PC-9 (cell line): Measurements from ENCODE around the gene GAN. TPM values are rescaled to one million over a fixed set of nuclear protein-coding genes. Genes with fewer than 3 reads are reported as not detected.

Experiments used
- BruUV-seq: library from RNA; stranded (reverse); fragments of 400-500 nt; replicated peaks from 2 replicates; lab custom pipeline; 2021; lab: Mats Ljungman, UMichigan
- CTCF ChIA-PET: fragments of 300-600 bp; sonication (Branson Sonifier 250); formaldehyde crosslinking; loops from one replicate; lab custom pipeline; 2022; ENCODE audit warnings: antibody characterized with exemption; lab: Charles Lee
- POLR2A ChIA-PET: fragments of 300-600 bp; sonication (Branson Sonifier 250); formaldehyde crosslinking; loops from one replicate; lab custom pipeline; 2022; ENCODE audit warnings: antibody characterized with exemption; ENCODE audit not compliant: unreplicated experiment; lab: Charles Lee
- DNase-seq, 2 experiments: peaks; one replicate each; pipeline versions ENCODE4 v3.0.0 to v3.0.0-alpha.2; 2015 to 2022; ENCODE audit warnings: mixed read lengths in 1 of 2
- H2AFZ ChIP-seq: fragments of 200-600 bp; sonication (generic); 2 replicates; pipeline ENCODE4 v1.8.1; 2017; ENCODE audit warnings: antibody characterized with exemption
- H3F3A ChIP-seq: fragments of 200-600 bp; sonication (generic); 2 replicates; pipeline ENCODE4 v1.8.1; 2017; ENCODE audit warnings: antibody characterized with exemption, mild to moderate bottlenecking, low read depth; ENCODE audit not compliant: insufficient read depth
- H3K27ac ChIP-seq: fragments of 200-600 bp; sonication (generic); 2 replicates; pipeline ENCODE4 v1.6.1; 2016; ENCODE audit warnings: mixed run types
- H3K27me3 ChIP-seq: fragments of 200-600 bp; sonication (generic); 2 replicates; pipeline ENCODE4 v1.6.1; 2016; ENCODE audit warnings: low read depth, mixed run types; ENCODE audit not compliant: insufficient read depth
- H3K36me3 ChIP-seq: fragments of 200-600 bp; sonication (generic); 2 replicates; pipeline ENCODE4 v1.6.1; 2016; ENCODE audit warnings: low read depth, mixed run types
- H3K4me1 ChIP-seq: fragments of 200-600 bp; sonication (generic); replicated peaks from 2 replicates; pipeline ENCODE4 v1.6.1; 2016; ENCODE audit warnings: mixed run types; ENCODE audit not compliant: insufficient read depth
- H3K4me2 ChIP-seq: fragments of 200-600 bp; sonication (generic); 2 replicates; pipeline ENCODE4 v1.6.1; 2017; ENCODE audit warnings: mixed run types
- H3K4me3 ChIP-seq: fragments of 200-600 bp; sonication (generic); 2 replicates; pipeline ENCODE4 v1.6.1; 2016; ENCODE audit warnings: mixed run types
- H3K79me2 ChIP-seq: fragments of 200-600 bp; sonication (generic); 2 replicates; pipeline ENCODE4 v1.6.1; 2017; ENCODE audit warnings: low read depth, mixed run types
- H3K9me2 ChIP-seq: fragments of 200-600 bp; sonication (generic); 2 replicates; pipeline ENCODE4 v1.8.1; 2017; ENCODE audit warnings: mild to moderate bottlenecking; ENCODE audit not compliant: insufficient read depth
- H3K9me3 ChIP-seq: fragments of 200-600 bp; sonication (generic); 2 replicates; pipeline ENCODE4 v1.8.1; 2016; ENCODE audit warnings: low read depth; ENCODE audit not compliant: insufficient read depth
- H4K20me1 ChIP-seq: fragments of 200-600 bp; sonication (generic); 2 replicates; pipeline ENCODE4 v1.8.1; 2017; ENCODE audit not compliant: insufficient read depth
- EZH2 ChIP-seq: fragments of 200-600 bp; sonication (generic); IDR thresholded peaks from 2 replicates; pipeline ENCODE4 v1.8.0; 2017; ENCODE audit warnings: antibody characterized with exemption, low read depth
- intact Hi-C: fragments of 100-400 bp; cut with micrococcal nuclease; formaldehyde crosslinking; loops from one replicate; pipeline ENCODE4 v1.10.0; 2022; ENCODE audit not compliant: unreplicated experiment
- total RNA-seq: library from RNA; stranded (reverse); gene quantifications from 2 replicates; pipeline ENCODE4 v1.2.3, GENCODE V29; 2021
- TF ChIP-seq, protein P1 (sequence below): fragments of 200-600 bp; sonication (generic); conservative IDR thresholded peaks from 2 replicates; pipeline ENCODE4 v1.6.1; 2017; ENCODE audit warnings: mixed run types, antibody characterized with exemption, mild to moderate bottlenecking, moderate library complexity

The GAN gene
- total RNA-seq, 1 experiment from 2014 or later, result 11.9 TPM

DNA sequence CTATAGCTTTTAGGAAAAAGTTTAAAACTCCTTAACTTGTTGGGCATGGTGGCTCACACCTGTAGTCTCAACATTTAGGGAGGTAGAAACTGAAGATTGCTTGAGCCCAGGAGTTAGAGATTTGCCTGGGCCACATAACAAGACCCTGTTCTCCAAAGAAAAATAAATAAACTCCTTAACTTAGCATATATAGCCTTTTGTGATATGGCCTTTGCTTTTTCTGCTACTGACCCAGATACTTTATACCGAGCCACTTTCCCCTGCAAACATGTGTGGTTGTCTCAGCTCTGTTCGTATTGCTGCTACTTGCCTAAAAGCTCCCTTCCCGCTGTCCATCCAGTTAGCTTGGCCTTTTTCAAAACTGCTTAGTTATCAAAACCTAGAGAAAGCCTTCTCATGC lies 51.0 kb downstream of the GAN start:
- ChIA-PET CTCF (interaction anchor here (0.6 kb wide), 1 partner anchor 375 kb away, joined by 3 read pairs; no protein-coding TSS in a partner anchor), POLR2A (no interaction called here)
- no peaks in the 10 kb centered on the region; the same call in 1 of the 2 replicates for H4K20me1 ChIP-seq
- H3K79me2 ChIP-seq, result no peaks in the 10 kb centered on the region
- H2AFZ ChIP-seq, result no peak overlapping the region
- H3K27ac ChIP-seq, result no peak overlapping the region
- H3K27me3 ChIP-seq, result no peaks in the 10 kb centered on the region
- peaks cover 7% of the 10 kb centered on the region; the same call in 1 of the 2 replicates for H3F3A ChIP-seq
- BruUV-seq, result no TSS peak
- no peaks in the 10 kb centered on the region for H3K9me2 ChIP-seq
- no peak overlapping the region for H3K4me2 ChIP-seq
- no peak overlapping the region for H3K4me3 ChIP-seq
- DNase-seq, result no peak
- TF ChIP-seq, protein P1, sequence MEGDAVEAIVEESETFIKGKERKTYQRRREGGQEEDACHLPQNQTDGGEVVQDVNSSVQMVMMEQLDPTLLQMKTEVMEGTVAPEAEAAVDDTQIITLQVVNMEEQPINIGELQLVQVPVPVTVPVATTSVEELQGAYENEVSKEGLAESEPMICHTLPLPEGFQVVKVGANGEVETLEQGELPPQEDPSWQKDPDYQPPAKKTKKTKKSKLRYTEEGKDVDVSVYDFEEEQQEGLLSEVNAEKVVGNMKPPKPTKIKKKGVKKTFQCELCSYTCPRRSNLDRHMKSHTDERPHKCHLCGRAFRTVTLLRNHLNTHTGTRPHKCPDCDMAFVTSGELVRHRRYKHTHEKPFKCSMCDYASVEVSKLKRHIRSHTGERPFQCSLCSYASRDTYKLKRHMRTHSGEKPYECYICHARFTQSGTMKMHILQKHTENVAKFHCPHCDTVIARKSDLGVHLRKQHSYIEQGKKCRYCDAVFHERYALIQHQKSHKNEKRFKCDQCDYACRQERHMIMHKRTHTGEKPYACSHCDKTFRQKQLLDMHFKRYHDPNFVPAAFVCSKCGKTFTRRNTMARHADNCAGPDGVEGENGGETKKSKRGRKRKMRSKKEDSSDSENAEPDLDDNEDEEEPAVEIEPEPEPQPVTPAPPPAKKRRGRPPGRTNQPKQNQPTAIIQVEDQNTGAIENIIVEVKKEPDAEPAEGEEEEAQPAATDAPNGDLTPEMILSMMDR, result no peak
- TF ChIP-seq EZH2, result no peak
- intact Hi-C loops, result loop anchor here (1.0 to 10.0 kb wide), 4 partner anchors 331 to 522 kb away; partner anchors contain the start of gene ATMIN
- H3K9me3 ChIP-seq, result no peaks in the 10 kb centered on the region
- H3K36me3 ChIP-seq, result no peaks in the 10 kb centered on the region; the same call in 1 of the 2 replicates
- H3K4me1 ChIP-seq, result no peaks in the 10 kb centered on the region

DNA sequence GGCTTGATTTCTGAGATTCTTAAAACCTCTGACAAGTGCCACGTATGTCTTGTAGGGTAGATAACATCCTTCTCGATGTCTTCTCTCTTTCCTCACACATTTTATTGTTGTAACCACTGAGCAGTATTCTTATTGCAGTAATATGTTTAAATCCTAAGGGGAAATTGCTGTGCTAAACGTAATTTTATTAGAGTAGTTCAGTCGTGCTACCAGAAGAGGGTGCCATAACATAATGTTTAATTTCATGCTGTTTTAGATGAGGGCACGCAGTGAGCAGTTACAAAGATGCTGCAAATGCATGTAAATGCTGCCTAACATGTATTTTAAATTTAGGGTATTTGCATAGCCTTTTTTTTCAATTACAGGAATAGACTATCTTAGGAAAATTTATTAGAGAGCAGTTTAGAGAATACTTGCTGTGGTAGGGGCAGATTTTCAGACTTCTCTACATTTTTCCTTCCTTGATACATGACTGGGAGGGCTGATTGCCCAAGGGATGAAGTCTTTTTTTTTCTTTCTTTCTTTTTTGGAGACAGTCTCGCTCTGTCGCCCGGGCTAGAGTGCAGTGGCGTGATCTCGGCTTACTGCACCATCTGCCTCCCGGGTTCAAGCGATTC lies 51.7 kb downstream of the GAN start:
- no peaks in the 10 kb centered on the region; the same call in 1 of the 2 replicates for H4K20me1 ChIP-seq
- no peaks in the 10 kb centered on the region for H3K9me2 ChIP-seq
- intact Hi-C loops, result loop anchor here (1.0 to 10.0 kb wide), 4 partner anchors 332 to 521 kb away; partner anchors contain the start of gene ATMIN
- no peak for DNase-seq
- no TSS peak for BruUV-seq
- POLR2A ChIA-PET, result no interaction called here
- H3K9me3 ChIP-seq, result no peaks in the 10 kb centered on the region
- no peak overlapping the region for H3K27ac ChIP-seq
- CTCF ChIA-PET, result interaction anchor here (0.6 kb wide), 1 partner anchor 374 kb away, joined by 3 read pairs; no protein-coding TSS in a partner anchor
- no peaks in the 10 kb centered on the region for H3K27me3 ChIP-seq
- TF ChIP-seq, protein P1, result peak; percentile 91
- no peak for TF ChIP-seq EZH2
- no peaks in the 10 kb centered on the region for H3K4me1 ChIP-seq
- H3F3A ChIP-seq, result peaks cover 7% of the 10 kb centered on the region; the same call in 1 of the 2 replicates
- no peak overlapping the region for H2AFZ ChIP-seq
- no peak overlapping the region for H3K4me2 ChIP-seq
- peaks cover 2% of the 10 kb centered on the region; the same call in 1 of the 2 replicates for H3K36me3 ChIP-seq
- H3K79me2 ChIP-seq, result no peaks in the 10 kb centered on the region
- no peak overlapping the region for H3K4me3 ChIP-seq

GRCh38 chr16:81367821-81368220 lies 53.1 kb downstream of the GAN start:
- no peaks in the 10 kb centered on the region; the same call in 1 of the 2 replicates for H4K20me1 ChIP-seq
- no peaks in the 10 kb centered on the region for H3K27me3 ChIP-seq
- ChIA-PET POLR2A (no interaction called here), CTCF (interaction anchor here (0.7 kb wide), 1 partner anchor 351 kb away, joined by 5 read pairs; no protein-coding TSS in a partner anchor)
- intact Hi-C loops, result loop anchor here (5.0 to 10.0 kb wide), 2 partner anchors 333 to 519 kb away; partner anchors contain the start of gene ATMIN
- no peak overlapping the region for H3K4me3 ChIP-seq
- TF ChIP-seq, protein P1, result no peak
- no peak for TF ChIP-seq EZH2
- BruUV-seq, result no TSS peak
- H3K36me3 ChIP-seq, result peaks cover 2% of the 10 kb centered on the region; the same call in 1 of the 2 replicates
- H3K4me2 ChIP-seq, result no peak overlapping the region
- H3K4me1 ChIP-seq, result no peaks in the 10 kb centered on the region
- DNase-seq, result no peak
- no peaks in the 10 kb centered on the region for H3K79me2 ChIP-seq
- no peaks in the 10 kb centered on the region for H3K9me3 ChIP-seq
- H3K9me2 ChIP-seq, result no peaks in the 10 kb centered on the region
- no peak overlapping the region for H3K27ac ChIP-seq
- no peak overlapping the region for H2AFZ ChIP-seq
- peaks cover 7% of the 10 kb centered on the region; the same call in 1 of the 2 replicates for H3F3A ChIP-seq
